Esophagus squamous epithelium (tissue), 5 donors: ENCODE results near the gene ZMIZ1. TPM values are rescaled to one million over a fixed set of nuclear protein-coding genes. Genes with fewer than 3 reads are reported as not detected.

Source experiments
- DNase-seq: peaks from one replicate; lab custom pipeline; 2025; lab: John Stamatoyannopoulos, UW
- H3K27ac ChIP-seq, 4 donors: fragments of 200-600 bp; sonication (generic); one replicate each; pipeline ENCODE4 v1.5.1; 2016 to 2019; ENCODE audit warnings: mild to moderate bottlenecking in 1 of 4
- H3K27me3 ChIP-seq, 4 donors: fragments of 200-600 bp; sonication (generic); 1 replicate in 3 of 4; 2 replicates in 1 of 4; pipeline versions ENCODE4 v1.5.1 to v1.6.0; 2017 to 2021; ENCODE audit warnings: antibody characterized with exemption in 1 of 4
- H3K36me3 ChIP-seq, 3 donors: fragments of 200-600 bp; sonication (generic); one replicate each; pipeline ENCODE4 v1.5.1; 2016 to 2019
- H3K4me1 ChIP-seq, 3 donors: fragments of 200-600 bp; sonication (generic); one replicate each; pipeline ENCODE4 v1.5.1; 2017 to 2019
- H3K4me3 ChIP-seq, 4 donors: fragments of 200-600 bp; sonication (generic); 1 replicate in 3 of 4; 2 replicates in 1 of 4; pipeline ENCODE4 v1.5.1; 2016 to 2019; ENCODE audit warnings: mild to moderate bottlenecking in 2 of 4, moderate library complexity in 1 of 4
- H3K9me3 ChIP-seq, 3 donors: fragments of 200-600 bp; sonication (generic); one replicate each; pipeline ENCODE4 v1.5.1; 2016 to 2019
- CTCF ChIP-seq, 6 experiments: fragments of 450-650 bp in 4 of 6; fragments of 200-600 bp in 2 of 6; sonication (generic) in 2 of 6; IDR thresholded peaks; one replicate each; pipeline ENCODE4 v1.5.1; 2016 to 2019; ENCODE audit warnings: antibody characterized with exemption in 6 of 6, mild to moderate bottlenecking in 4 of 6, moderate library complexity in 4 of 6
- POLR2A ChIP-seq, 4 donors: fragments of 450-650 bp; IDR thresholded peaks; one replicate each; pipeline ENCODE4 v1.6.1; 2017; ENCODE audit warnings: antibody characterized with exemption in 4 of 4, mild to moderate bottlenecking in 4 of 4, moderate library complexity in 3 of 4
- WGBS, 2 donors: methylation state at CpG; one replicate each; pipeline ENCODE4 v1.1.5; 2018; 5-methylcytosine and 5-hydroxymethylcytosine counted together
- intact Hi-C: fragments of 100-400 bp; cut with DNase I; formaldehyde crosslinking; loops from one replicate; pipeline ENCODE4 v1.15.0; 2022
- total RNA-seq, 4 donors: library from RNA; depleted of rRNA; stranded (reverse); fragments of >200 nt; gene quantifications; one replicate each; pipeline ENCODE4 v1.1.0, GENCODE V29; 2016
- donor health status: DM: yes; HTN: yes; CAD: no.

ZMIZ1 gene
- total RNA-seq, 4 donors from 2014 or later, result 28.2 to 79.5 (median 40.4) TPM

- no peak for TF ChIP-seq POLR2A (IDR thresholded peaks at IDR 0.05)
- intact Hi-C loops, result no loop called here
- DNase-seq, result no peak
- H3K4me1 ChIP-seq, result peaks cover 73 to 97% (median 81%) of the 10 kb centered on the region in 3 donors
- peaks cover 1 to 59% (median 18%) of the 10 kb centered on the region in 3 donors for H3K36me3 ChIP-seq
- H3K27me3 ChIP-seq, result no peaks in the 10 kb centered on the region
- no peaks in the 10 kb centered on the region for H3K9me3 ChIP-seq
- H3K27ac ChIP-seq, result peak overlapping the region; percentile 9 to 96 (median 90)
- no peak overlapping the region for H3K4me3 ChIP-seq
- 78 to 86% methylated on average over 4 of the region's 5 CpGs for WGBS, 2 donors
Measured at GRCh38 chr10:79145174-79145483, 76.4 kb downstream of the ZMIZ1 start.

GRCh38 chr10:79145517-79146470, 77.0 kb downstream of the ZMIZ1 start:
- no peak for DNase-seq
- peak overlapping the region; percentile 84 to 96 (median 90) for H3K27ac ChIP-seq
- peaks cover 79 to 100% (median 88%) of the 10 kb centered on the region in 3 donors for H3K4me1 ChIP-seq
- H3K4me3 ChIP-seq, result no peak overlapping the region
- no peak for TF ChIP-seq CTCF (IDR thresholded peaks at IDR 0.05)
- no peak for TF ChIP-seq POLR2A (IDR thresholded peaks at IDR 0.05)
- no peaks in the 10 kb centered on the region for H3K9me3 ChIP-seq
- H3K36me3 ChIP-seq, result peaks cover 0 to 52% (median 12%) of the 10 kb centered on the region in 3 donors
- no peaks in the 10 kb centered on the region for H3K27me3 ChIP-seq
- intact Hi-C loops, result no loop called here
- 80 to 94% methylated on average over 3 to 5 of the region's 9 CpGs for WGBS, 2 donors

- 29 to 100% methylated on average over 2 to 6 of the region's 13 CpGs for WGBS, 2 donors
- intact Hi-C loops, result no loop called here
- Histone ChIP-seq H3K4me3 (no peak overlapping the region), H3K9me3 (no peaks in the 10 kb centered on the region), H3K27ac (peak overlapping the region; percentile 84 to 96 (median 90)), H3K4me1 (peaks cover 85 to 100% (median 90%) of the 10 kb centered on the region in 3 donors), H3K36me3 (peaks cover 0 to 44% (median 7%) of the 10 kb centered on the region in 3 donors), H3K27me3 (no peaks in the 10 kb centered on the region)
- TF ChIP-seq CTCF (IDR thresholded peaks at IDR 0.05) (peak in 3 of 6 experiments; percentile 20 to 22 (median 21)), POLR2A (IDR thresholded peaks at IDR 0.05) (peak in 1 of 4 donors; percentile 15)
- DNase-seq, result no peak
Measured at GRCh38 chr10:79146611-79147130, 77.9 kb downstream of the ZMIZ1 start.

- TF ChIP-seq CTCF (IDR thresholded peaks at IDR 0.05) (no peak), POLR2A (IDR thresholded peaks at IDR 0.05) (no peak)
- Histone ChIP-seq H3K9me3 (no peaks in the 10 kb centered on the region), H3K4me1 (peaks cover 87 to 100% (median 90%) of the 10 kb centered on the region in 3 donors), H3K27me3 (no peaks in the 10 kb centered on the region), H3K36me3 (peaks cover 0 to 37% (median 4%) of the 10 kb centered on the region in 3 donors), H3K4me3 (no peak overlapping the region), H3K27ac (peak overlapping the region; percentile 84 to 96 (median 90))
- intact Hi-C loops, result no loop called here
- 83 to 96% methylated on average over 4 of the region's 5 CpGs for WGBS, 2 donors
- DNase-seq, result no peak
Measured at GRCh38 chr10:79147306-79147705, 78.5 kb downstream of the ZMIZ1 start.

GRCh38 chr10:79147796-79148451, 79.2 kb downstream of the ZMIZ1 start:
- H3K27ac ChIP-seq, result peak overlapping the region; percentile 84 to 96 (median 90)
- H3K36me3 ChIP-seq, result peaks cover 0 to 36% (median 0%) of the 10 kb centered on the region in 3 donors
- H3K9me3 ChIP-seq, result no peaks in the 10 kb centered on the region
- 39% methylated on average over 3 of the region's 7 CpGs; no CpG with 5 or more reads in 1 of the 2 donors for WGBS, 2 donors
- intact Hi-C loops, result no loop called here
- no peak overlapping the region for H3K4me3 ChIP-seq
- no peaks in the 10 kb centered on the region for H3K27me3 ChIP-seq
- peaks cover 89 to 100% (median 96%) of the 10 kb centered on the region in 3 donors for H3K4me1 ChIP-seq
- DNase-seq, result no peak
- TF ChIP-seq POLR2A (IDR thresholded peaks at IDR 0.05) (no peak), CTCF (IDR thresholded peaks at IDR 0.05) (no peak)
